GM19238 (cell line): ENCODE results near the gene ZNF274.
"Not testable (repeated sequence)": the region's sequence is repeated elsewhere in the genome, so short reads cannot be mapped to it uniquely, and the experiment has no call there.

ENCODE experiments used
- DNase-seq: peaks from one replicate; pipeline ENCODE4 v3.0.0; 2011; ENCODE audit warnings: low spot score; ENCODE audit not compliant: insufficient read length

Gene ZNF274

GRCh38 chr19:58182989-58183816, at the start of gene ZNF274:
Gene ZNF274, plus strand, starts transcription at chr19:58183061. Its CDS starts 905 bp downstream, at chr19:58183966.
- DNase-seq: peak; percentile 96

DNA sequence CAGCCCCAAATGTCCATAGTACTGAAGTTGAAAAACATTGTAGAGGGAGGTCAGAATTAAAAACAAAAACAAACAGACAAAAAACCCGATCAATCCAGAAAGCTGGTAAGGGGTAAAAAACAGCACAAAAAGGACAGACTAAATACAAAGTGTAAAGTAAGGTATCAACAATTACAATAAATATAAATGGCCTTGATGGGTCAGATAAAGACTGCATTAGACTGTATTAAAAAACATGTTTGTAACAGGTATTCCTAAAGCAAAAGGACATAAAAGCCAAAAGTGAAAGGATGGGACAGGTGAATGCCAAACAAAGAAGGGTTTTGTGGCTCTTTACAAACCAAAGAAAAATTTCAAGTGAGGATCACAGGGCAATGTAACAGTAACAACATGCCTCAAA, 48.6 kb upstream of the ZNF274 start:
- DNase-seq: no peak

DNA sequence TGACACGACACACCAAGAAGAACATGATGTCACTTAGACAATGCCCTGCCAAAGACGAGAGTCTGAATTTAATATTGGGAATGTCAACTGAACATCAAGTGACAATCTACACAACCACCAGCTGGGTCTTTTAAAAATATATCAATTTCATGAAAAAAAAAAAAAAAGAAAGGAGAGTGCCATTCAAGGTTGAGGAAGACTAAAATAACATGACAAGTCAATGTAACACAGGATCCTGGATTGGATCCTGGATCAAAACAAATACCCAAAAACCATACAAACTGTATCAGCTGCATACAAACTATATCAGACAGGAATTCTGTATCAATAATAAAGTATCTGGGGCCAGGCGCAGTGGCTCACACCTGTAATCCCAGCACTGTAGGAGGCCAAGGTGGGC, 37.0 kb upstream of the ZNF274 start:
- DNase-seq: no peak

GRCh38 chr19:58147475-58147874, 35.4 kb upstream of the ZNF274 start:
- DNase-seq: not testable (repeated sequence)

DNA sequence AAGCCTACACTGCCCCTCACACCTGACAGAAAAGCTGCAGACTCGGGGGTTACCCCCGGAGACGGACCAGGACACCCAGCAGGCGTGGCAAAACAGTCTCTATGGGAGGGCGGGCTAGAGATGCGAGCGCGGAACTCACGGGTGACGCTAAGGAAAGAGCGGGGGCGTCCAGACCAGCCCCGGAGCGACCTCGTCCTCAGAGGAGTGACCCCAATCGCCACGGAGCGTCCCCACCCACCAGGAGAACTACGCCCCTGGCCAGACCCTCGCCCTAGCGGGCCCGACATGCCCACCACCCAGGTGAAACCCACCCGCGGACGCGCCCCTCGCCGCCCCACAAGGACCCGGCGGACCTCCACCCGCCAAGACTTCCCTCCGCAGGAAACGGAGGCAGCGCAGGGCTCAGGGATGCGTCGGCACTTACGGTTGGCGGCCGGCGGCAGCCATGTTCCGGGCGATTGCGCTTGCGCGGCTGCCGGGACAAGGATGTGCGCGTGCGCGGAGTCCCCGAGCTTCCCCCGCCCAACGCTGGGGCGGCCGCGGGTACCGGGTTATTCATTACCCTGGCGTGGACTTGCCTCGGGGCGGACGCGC, 32.4 kb upstream of the ZNF274 start, which contains the start of gene ZNF329:
Gene ZNF329 (minus strand): TSS at position 462 of the 594 bp plus-strand sequence. CDS start 21,286 bp downstream, outside the sequence.
- peak; percentile 80 for DNase-seq

- no peak for DNase-seq
Measured at GRCh38 chr19:58153386-58153785, 29.5 kb upstream of the ZNF274 start.

DNA sequence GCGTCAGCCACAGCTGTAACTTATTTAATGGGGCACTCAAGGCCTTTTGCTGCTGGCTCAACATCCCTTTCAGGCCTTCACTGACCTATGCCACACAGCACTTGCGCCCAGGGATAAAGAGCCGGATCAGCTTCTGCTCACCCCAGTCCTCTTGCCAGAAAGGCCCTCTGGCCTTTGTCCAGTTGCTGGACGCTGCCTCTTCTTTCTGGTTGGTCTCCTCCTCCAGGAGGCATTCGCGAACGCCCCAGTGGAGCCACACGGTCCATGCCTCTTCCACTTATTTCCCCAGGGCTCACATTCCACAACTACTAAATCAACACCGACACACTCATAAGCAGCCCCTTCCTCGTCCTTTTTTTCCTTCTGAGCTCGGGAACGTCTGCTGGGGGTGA, 28.6 kb upstream of the ZNF274 start:
- DNase-seq: no peak

GRCh38 chr19:58154679-58155648, 27.9 kb upstream of the ZNF274 start:
- peak; percentile 75 for DNase-seq

GRCh38 chr19:58157045-58157728, 25.7 kb upstream of the ZNF274 start:
- no peak for DNase-seq

- DNase-seq: no peak
Measured at GRCh38 chr19:58166268-58166667, 16.6 kb upstream of the ZNF274 start.

- no peak for DNase-seq
Measured at GRCh38 chr19:58166708-58167280, 16.1 kb upstream of the ZNF274 start.

GRCh38 chr19:58170860-58171259, 12.0 kb upstream of the ZNF274 start:
- no peak for DNase-seq

GRCh38 chr19:58181902-58182576, 822 bp upstream of the ZNF274 start:
- no peak for DNase-seq

- peak; percentile 85 for DNase-seq
Measured at GRCh38 chr19:58182577-58182988, 278 bp upstream of the ZNF274 start.

GRCh38 chr19:58183817-58184215, 955 bp downstream of the ZNF274 start:
- no peak for DNase-seq

DNA sequence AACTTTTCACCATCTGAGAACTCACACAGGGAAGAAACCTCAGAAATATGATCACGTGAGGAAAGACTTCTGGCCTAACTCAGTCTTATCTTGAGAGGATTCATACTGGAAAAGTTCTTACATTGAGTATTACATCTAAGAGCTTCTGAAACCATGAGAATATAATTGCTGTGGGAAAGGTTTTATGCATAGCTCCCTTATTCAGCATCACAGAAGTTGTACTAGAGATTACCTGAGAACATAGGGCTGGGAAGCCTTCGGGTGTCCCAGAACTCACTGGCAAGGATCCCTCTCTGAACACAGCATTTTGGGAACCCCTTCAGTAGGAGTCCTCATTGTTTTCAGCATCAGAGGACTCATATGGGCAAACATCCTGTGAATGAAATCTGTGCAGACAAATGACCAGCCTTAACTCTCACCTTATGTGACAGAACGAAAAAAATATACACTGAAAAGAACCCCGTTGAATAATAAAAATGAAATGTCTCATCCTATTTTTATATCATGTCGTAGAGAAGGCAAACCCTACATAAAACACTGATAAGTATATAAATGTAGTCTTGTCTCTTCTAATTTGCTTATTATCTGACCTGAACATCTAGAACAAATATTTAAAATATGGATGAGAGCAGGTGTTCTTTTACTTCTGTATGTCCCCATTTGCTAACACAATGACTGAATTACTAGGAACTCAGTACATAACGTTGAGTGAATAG, 14.2 kb downstream of the ZNF274 start:
- DNase-seq: no peak

GRCh38 chr19:58203814-58204475, 21.1 kb downstream of the ZNF274 start:
- no peak for DNase-seq

- no peak for DNase-seq
Measured at GRCh38 chr19:58204566-58204965, 21.7 kb downstream of the ZNF274 start.

- no peak for DNase-seq
Measured at GRCh38 chr19:58209577-58209976, 26.7 kb downstream of the ZNF274 start.
